Gastrocnemius medialis (tissue), 4 donors: ENCODE results near the gene ATP9A.

Experiments used
- POLR2A ChIP-seq, 2 donors: fragments of 450-650 bp; IDR thresholded peaks; one replicate each; pipeline ENCODE4 v1.6.1; 2017; ENCODE audit warnings: antibody characterized with exemption in 2 of 2, mild to moderate bottlenecking in 2 of 2, moderate library complexity in 2 of 2
- TF ChIP-seq, protein P1 (sequence below), 5 experiments: fragments of 450-650 bp in 3 of 5; fragments of 200-600 bp in 2 of 5; sonication (generic) in 2 of 5; IDR thresholded peaks in 4 of 5; conservative IDR thresholded peaks in 1 of 5; 1 replicate in 4 of 5; 2 replicates in 1 of 5; pipeline ENCODE4 v1.5.1; 2016 to 2019; ENCODE audit warnings: antibody characterized with exemption in 5 of 5, mild to moderate bottlenecking in 3 of 5, moderate library complexity in 3 of 5

- TF ChIP-seq POLR2A (IDR thresholded peaks at IDR 0.05) = no peak
- TF ChIP-seq, protein P1, sequence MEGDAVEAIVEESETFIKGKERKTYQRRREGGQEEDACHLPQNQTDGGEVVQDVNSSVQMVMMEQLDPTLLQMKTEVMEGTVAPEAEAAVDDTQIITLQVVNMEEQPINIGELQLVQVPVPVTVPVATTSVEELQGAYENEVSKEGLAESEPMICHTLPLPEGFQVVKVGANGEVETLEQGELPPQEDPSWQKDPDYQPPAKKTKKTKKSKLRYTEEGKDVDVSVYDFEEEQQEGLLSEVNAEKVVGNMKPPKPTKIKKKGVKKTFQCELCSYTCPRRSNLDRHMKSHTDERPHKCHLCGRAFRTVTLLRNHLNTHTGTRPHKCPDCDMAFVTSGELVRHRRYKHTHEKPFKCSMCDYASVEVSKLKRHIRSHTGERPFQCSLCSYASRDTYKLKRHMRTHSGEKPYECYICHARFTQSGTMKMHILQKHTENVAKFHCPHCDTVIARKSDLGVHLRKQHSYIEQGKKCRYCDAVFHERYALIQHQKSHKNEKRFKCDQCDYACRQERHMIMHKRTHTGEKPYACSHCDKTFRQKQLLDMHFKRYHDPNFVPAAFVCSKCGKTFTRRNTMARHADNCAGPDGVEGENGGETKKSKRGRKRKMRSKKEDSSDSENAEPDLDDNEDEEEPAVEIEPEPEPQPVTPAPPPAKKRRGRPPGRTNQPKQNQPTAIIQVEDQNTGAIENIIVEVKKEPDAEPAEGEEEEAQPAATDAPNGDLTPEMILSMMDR (IDR thresholded peaks at IDR 0.05 in 4 of 5, conservative IDR thresholded peaks at IDR 0.05 in 1 of 5) = no peak
These were observed 1.9 kb upstream of the ATP9A start for GRCh38 chr20:51769976-51770615.
